Activated naive CD4-positive, alpha-beta T cell (primary cell): Measurements from ENCODE around the gene TNNT3.

Experiments
- DNase-seq, 4 experiments: peaks; one replicate each; lab custom pipeline; 2025; lab: John Stamatoyannopoulos, UW

Gene TNNT3

GRCh38 chr11:1923201-1923956, 3.9 kb downstream of the TNNT3 start:
- DNase-seq, result no peak

- DNase-seq, result no peak
Observed at GRCh38 chr11:1924181-1924580, 4.7 kb downstream of the TNNT3 start.

- DNase-seq, result no peak
Observed at GRCh38 chr11:1924646-1925372, 5.3 kb downstream of the TNNT3 start.

- DNase-seq, result no peak
Observed at GRCh38 chr11:1925373-1926155, 6.1 kb downstream of the TNNT3 start.

- DNase-seq, result no peak
Observed at GRCh38 chr11:1926156-1927025, 6.9 kb downstream of the TNNT3 start.

- DNase-seq, result no peak
Observed at GRCh38 chr11:1927026-1927847, 7.7 kb downstream of the TNNT3 start.

- no peak for DNase-seq
Observed at GRCh38 chr11:1927848-1928469, 8.5 kb downstream of the TNNT3 start.

- DNase-seq, result no peak
Observed at GRCh38 chr11:1928470-1928890, 9.0 kb downstream of the TNNT3 start.

GRCh38 chr11:1928891-1929541, 9.5 kb downstream of the TNNT3 start:
- no peak for DNase-seq

GRCh38 chr11:1929621-1930461, 10.3 kb downstream of the TNNT3 start:
- no peak for DNase-seq

- no peak for DNase-seq
Observed at GRCh38 chr11:1930462-1930830, 10.9 kb downstream of the TNNT3 start.

GRCh38 chr11:1931341-1932104, 12.0 kb downstream of the TNNT3 start:
- no peak for DNase-seq

GRCh38 chr11:1932105-1932480, 12.6 kb downstream of the TNNT3 start:
- DNase-seq, result no peak

- no peak for DNase-seq
Observed at GRCh38 chr11:1932681-1933080, 13.2 kb downstream of the TNNT3 start.

GRCh38 chr11:1933416-1934334, 14.2 kb downstream of the TNNT3 start:
- DNase-seq, result no peak

- no peak for DNase-seq
Observed at GRCh38 chr11:1934335-1935155, 15.0 kb downstream of the TNNT3 start.
